ENCODE results near the gene ZNF292. TPM values are rescaled to one million over a fixed set of nuclear protein-coding genes. Genes with fewer than 3 reads are reported as not detected.

The ZNF292 gene
- total RNA-seq, 2 experiments from 2014 or later, result 81.5 to 82.5 TPM

- peaks cover 45% of the 10 kb centered on the region for H3K36me3 ChIP-seq (ENCODE audit: insufficient read depth, low read length)
- intact Hi-C loops (cut with DNase I, micrococcal nuclease), result no loop called here
- TF ChIP-seq CTCF (IDR thresholded peaks at IDR 0.05), result no peak
- H3K9me3 ChIP-seq (ENCODE audit: control insufficient read depth in 1 of 2, insufficient read depth in 1 of 2, low read length in 2 of 2), result no peaks in the 10 kb centered on the region
- H3K4me3 Mint-ChIP-seq, result no peak overlapping the region
- ATAC-seq (ENCODE audit: poor library complexity) (no peak), DNase-seq (no peak)
- H3K36me3 Mint-ChIP-seq (ENCODE audit: low read depth), result peaks cover 69% of the 10 kb centered on the region
- H3K27ac ChIP-seq (ENCODE audit: low read depth in 1 of 2, low read length in 2 of 2), result no peak overlapping the region
- no peaks in the 10 kb centered on the region for H3K27me3 Mint-ChIP-seq
- no peaks in the 10 kb centered on the region for H3K4me1 ChIP-seq (ENCODE audit: insufficient read depth, low read length)
- H3K27me3 ChIP-seq (ENCODE audit: control insufficient read depth in 1 of 2, insufficient read depth in 2 of 2, low read length in 2 of 2), result no peaks in the 10 kb centered on the region
- ChIA-PET CTCF (no interaction called here), POLR2A (no interaction called here)
- H3K4me3 ChIP-seq (ENCODE audit: low read length), result no peak overlapping the region
- H3K9me3 Mint-ChIP-seq, result no peaks in the 10 kb centered on the region
- no peak overlapping the region for H3K27ac Mint-ChIP-seq
- no peaks in the 10 kb centered on the region for H3K4me1 Mint-ChIP-seq (ENCODE audit: low read depth)
Measured at GRCh38 chr6:87244380-87244779, 89.0 kb downstream of the ZNF292 start.

GRCh38 chr6:87250019-87250418 is 94.7 kb downstream of the ZNF292 start:
- no peak for ATAC-seq (ENCODE audit: poor library complexity)
- Mint-ChIP-seq H3K4me1 (ENCODE audit: low read depth) (no peaks in the 10 kb centered on the region), H3K27me3 (no peaks in the 10 kb centered on the region), H3K36me3 (ENCODE audit: low read depth) (peaks cover 79% of the 10 kb centered on the region), H3K27ac (no peak overlapping the region), H3K4me3 (no peak overlapping the region), H3K9me3 (no peaks in the 10 kb centered on the region)
- intact Hi-C loops (cut with DNase I, micrococcal nuclease), result no loop called here
- no peak for TF ChIP-seq CTCF (IDR thresholded peaks at IDR 0.05)
- ChIA-PET CTCF (no interaction called here), POLR2A (interaction anchor here (0.6 kb wide), 1 partner anchor 89 kb away, joined by 3 read pairs; no protein-coding TSS in a partner anchor)
- no peak for DNase-seq
- no peak overlapping the region for H3K27ac ChIP-seq (ENCODE audit: low read depth in 1 of 2, low read length in 2 of 2)
- no peaks in the 10 kb centered on the region for H3K4me1 ChIP-seq (ENCODE audit: insufficient read depth, low read length)
- H3K9me3 ChIP-seq (ENCODE audit: control insufficient read depth in 1 of 2, insufficient read depth in 1 of 2, low read length in 2 of 2), result no peaks in the 10 kb centered on the region
- H3K27me3 ChIP-seq (ENCODE audit: control insufficient read depth in 1 of 2, insufficient read depth in 2 of 2, low read length in 2 of 2), result no peaks in the 10 kb centered on the region
- H3K4me3 ChIP-seq (ENCODE audit: low read length), result no peak overlapping the region
- H3K36me3 ChIP-seq (ENCODE audit: insufficient read depth, low read length), result peaks cover 47% of the 10 kb centered on the region

- Histone ChIP-seq H3K27ac (ENCODE audit: low read depth in 1 of 2, low read length in 2 of 2) (no peak overlapping the region), H3K9me3 (ENCODE audit: control insufficient read depth in 1 of 2, insufficient read depth in 1 of 2, low read length in 2 of 2) (no peaks in the 10 kb centered on the region), H3K4me1 (ENCODE audit: insufficient read depth, low read length) (no peaks in the 10 kb centered on the region), H3K27me3 (ENCODE audit: control insufficient read depth in 1 of 2, insufficient read depth in 2 of 2, low read length in 2 of 2) (no peaks in the 10 kb centered on the region), H3K36me3 (ENCODE audit: insufficient read depth, low read length) (peaks cover 54% of the 10 kb centered on the region), H3K4me3 (ENCODE audit: low read length) (no peak overlapping the region)
- no peak for TF ChIP-seq CTCF (IDR thresholded peaks at IDR 0.05)
- Mint-ChIP-seq H3K9me3 (no peaks in the 10 kb centered on the region), H3K36me3 (ENCODE audit: low read depth) (peaks cover 88% of the 10 kb centered on the region), H3K27ac (no peak overlapping the region), H3K4me3 (no peak overlapping the region), H3K27me3 (no peaks in the 10 kb centered on the region), H3K4me1 (ENCODE audit: low read depth) (no peaks in the 10 kb centered on the region)
- intact Hi-C loops (cut with DNase I, micrococcal nuclease), result no loop called here
- ATAC-seq (ENCODE audit: poor library complexity) (no peak), DNase-seq (no peak)
- POLR2A ChIA-PET, result no interaction called here
- CTCF ChIA-PET, result no interaction called here
Measured at GRCh38 chr6:87251225-87251624, 95.9 kb downstream of the ZNF292 start.
